Suprapubic skin (tissue), 3 donors: Measurements from ENCODE around the gene SMAD4.
"Not testable (repeated sequence)": the region's sequence is repeated elsewhere in the genome, so short reads cannot be mapped to it uniquely, and the experiment has no call there.

Source experiments
- EP300 ChIP-seq: sonication (generic); formaldehyde crosslinking; IDR thresholded peaks from one replicate; pipeline ENCODE4 v1.6.1; 2017; ENCODE audit warnings: antibody characterized with exemption
- POLR2A ChIP-seq, 2 donors: fragments of 450-650 bp; IDR thresholded peaks; one replicate each; pipeline ENCODE4 v1.6.1; 2017; ENCODE audit warnings: antibody characterized with exemption in 2 of 2, mild to moderate bottlenecking in 2 of 2, moderate library complexity in 2 of 2
- TF ChIP-seq, protein P1 (sequence below), 2 donors: fragments of 200-600 bp in 1 of 2; fragments of 450-650 bp in 1 of 2; sonication (generic) in 1 of 2; IDR thresholded peaks; one replicate each; pipeline ENCODE4 v1.5.1; 2016 to 2019; ENCODE audit warnings: antibody characterized with exemption in 2 of 2, mild to moderate bottlenecking in 1 of 2, moderate library complexity in 1 of 2

DNA sequence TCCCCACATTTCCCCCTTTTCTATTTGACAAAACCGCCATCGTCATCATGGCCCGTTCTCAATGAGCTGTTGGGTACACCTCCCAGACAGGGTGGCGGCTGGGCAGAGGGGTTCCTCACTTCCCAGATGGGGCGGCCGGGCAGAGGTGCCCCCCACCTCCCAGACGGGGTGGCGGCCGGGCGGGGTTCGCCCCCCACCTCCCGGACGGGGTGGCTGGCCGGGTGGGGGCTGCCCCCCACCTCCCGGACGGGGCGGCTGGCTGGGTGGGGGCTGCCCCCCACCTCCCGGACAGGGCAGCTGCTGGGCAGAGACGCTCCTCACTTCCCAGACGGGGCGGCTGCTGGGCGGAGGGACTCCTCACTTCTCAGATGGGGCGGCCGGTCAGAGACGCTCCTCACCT lies 87.0 kb downstream of the SMAD4 start:
- TF ChIP-seq, protein P1, sequence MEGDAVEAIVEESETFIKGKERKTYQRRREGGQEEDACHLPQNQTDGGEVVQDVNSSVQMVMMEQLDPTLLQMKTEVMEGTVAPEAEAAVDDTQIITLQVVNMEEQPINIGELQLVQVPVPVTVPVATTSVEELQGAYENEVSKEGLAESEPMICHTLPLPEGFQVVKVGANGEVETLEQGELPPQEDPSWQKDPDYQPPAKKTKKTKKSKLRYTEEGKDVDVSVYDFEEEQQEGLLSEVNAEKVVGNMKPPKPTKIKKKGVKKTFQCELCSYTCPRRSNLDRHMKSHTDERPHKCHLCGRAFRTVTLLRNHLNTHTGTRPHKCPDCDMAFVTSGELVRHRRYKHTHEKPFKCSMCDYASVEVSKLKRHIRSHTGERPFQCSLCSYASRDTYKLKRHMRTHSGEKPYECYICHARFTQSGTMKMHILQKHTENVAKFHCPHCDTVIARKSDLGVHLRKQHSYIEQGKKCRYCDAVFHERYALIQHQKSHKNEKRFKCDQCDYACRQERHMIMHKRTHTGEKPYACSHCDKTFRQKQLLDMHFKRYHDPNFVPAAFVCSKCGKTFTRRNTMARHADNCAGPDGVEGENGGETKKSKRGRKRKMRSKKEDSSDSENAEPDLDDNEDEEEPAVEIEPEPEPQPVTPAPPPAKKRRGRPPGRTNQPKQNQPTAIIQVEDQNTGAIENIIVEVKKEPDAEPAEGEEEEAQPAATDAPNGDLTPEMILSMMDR (IDR thresholded peaks at IDR 0.05) = not testable (repeated sequence)
- not testable (repeated sequence) for TF ChIP-seq EP300; POLR2A (IDR thresholded peaks at IDR 0.05)
